HG03064 (cell line): Measurements from ENCODE around the gene ADH4.
"Not testable (repeated sequence)": the region's sequence is repeated elsewhere in the genome, so short reads cannot be mapped to it uniquely, and the experiment has no call there.

ENCODE experiments used
- ATAC-seq: cut with Tn5 transposase; IDR thresholded peaks from one replicate; pipeline ENCODE4 v1.9.1; 2021; ENCODE audit warnings: low read depth; ENCODE audit not compliant: unreplicated experiment

ADH4 gene

DNA sequence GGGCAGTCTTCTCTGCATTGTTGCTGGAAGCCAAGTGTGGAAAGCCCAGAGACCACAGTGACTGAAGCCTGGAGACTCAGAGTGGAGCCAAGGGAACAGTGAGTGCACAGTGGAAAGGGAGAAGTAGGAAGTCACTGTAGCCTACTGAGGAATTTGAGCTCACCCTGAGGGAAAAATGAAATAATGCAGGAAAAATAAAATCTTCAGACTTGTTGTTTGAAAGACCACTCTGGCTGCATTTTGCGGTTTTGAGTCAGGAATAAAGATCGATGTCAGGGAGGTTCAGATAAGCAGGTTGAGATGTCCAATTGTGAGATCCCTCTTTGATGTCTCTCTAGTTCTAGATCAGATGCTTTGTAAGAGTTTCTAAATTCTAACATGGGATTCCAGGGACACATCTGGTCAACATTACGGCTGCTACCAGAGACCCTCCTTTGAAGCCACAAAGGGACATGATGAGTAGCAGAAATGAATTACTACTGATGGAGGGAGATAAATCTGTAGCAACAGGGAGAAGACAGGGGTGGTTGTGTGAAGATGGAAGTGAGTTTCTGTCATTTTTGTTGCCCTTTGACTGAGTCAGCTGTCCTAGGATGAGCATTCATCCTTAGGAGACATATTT is 8.4 kb downstream of the ADH4 start:
- ATAC-seq, result no peak

DNA sequence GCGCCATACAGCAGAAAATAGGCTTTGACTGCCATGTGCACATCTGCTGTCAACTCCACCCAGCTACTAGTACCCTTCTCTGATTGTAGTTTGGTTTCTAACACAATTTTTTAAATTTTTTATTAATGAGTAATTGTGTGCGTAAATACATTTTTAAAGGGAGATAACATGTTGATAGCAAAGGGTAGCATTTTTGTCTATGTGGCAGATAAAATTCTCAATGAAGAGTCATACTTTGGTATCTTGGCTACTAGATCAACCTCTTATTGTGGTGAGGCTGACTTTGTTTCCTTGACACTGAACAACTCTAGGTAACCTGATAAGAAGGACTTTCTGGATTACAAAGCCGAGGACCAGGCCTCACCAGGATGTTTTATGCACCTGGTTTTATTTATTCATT is 9.5 kb downstream of the ADH4 start:
- no peak for ATAC-seq

DNA sequence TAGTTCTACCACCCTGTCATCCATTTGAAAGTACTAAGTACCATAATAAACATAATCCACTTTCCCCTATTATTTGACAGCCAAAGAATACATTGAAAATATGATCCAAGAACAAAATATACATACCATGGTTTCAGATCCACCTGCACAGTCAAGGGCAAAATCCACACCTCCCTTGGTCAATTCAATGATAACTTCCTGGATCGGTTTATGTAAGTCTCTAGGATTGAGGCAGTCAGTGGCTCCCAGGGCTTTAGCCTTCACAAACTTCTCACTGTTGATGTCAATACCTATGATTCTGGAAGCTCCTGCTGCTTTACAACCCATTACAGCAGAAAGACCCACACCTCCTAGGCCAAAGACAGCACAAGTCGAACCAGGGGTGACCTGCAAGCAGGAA is 12.7 kb downstream of the ADH4 start:
- no peak for ATAC-seq

DNA sequence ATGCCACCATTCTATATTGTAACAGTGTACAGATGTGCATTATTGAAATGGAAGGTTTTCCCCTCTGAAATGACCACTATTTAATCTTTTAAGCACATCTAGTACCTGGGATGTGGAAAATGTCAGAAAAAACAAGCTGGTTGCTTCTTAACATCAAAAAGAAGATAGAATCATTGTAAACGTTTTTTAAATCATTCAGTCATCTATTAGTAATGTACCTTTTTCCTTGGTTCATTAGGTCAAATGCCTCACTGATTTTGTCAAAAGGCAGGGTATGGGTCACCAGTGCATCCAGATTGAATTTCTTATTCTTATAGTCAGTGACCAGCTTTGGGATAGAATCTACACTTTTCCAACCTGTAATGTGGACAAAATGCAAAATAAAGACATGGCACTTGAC is 17.7 kb downstream of the ADH4 start:
- no peak for ATAC-seq

DNA sequence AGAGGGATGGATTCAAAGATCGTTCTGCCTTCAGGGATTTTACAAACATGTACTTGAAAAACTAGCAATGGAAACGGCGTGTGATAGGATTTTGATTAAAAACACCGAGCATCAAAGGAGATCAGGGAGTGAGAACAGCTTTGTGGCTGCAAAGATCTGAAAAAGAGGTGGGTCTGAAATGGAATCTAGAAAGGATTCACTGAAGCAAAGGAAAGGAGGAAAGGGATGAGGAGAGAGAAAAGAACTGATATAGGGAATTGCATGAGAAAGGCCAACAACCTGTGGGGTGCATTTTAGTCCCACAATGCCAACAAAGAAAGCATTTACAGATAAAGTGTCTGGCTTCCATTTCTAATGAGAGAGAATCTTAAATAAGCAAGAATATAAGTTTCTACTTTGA is 23.1 kb downstream of the ADH4 start:
- no peak for ATAC-seq

DNA sequence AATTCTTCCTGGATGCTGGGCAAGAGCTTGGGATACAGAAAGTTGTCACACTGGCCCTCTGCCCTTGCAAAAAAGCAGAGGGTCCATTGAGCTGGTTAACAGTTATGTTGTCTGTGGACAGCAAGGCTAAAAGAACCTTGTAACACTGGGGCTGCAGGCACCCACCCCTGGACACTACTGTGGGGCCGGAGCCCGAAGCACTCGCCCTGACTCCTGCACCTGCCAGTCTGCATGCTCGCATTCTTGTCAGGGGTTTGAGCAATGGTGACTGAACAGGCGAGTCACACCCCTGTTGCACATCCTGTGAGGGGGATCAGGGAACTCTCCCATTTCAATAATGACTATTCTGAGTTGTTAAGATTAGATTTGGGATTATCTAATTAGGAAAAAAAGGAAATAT is 23.6 kb downstream of the ADH4 start:
- ATAC-seq, result no peak

DNA sequence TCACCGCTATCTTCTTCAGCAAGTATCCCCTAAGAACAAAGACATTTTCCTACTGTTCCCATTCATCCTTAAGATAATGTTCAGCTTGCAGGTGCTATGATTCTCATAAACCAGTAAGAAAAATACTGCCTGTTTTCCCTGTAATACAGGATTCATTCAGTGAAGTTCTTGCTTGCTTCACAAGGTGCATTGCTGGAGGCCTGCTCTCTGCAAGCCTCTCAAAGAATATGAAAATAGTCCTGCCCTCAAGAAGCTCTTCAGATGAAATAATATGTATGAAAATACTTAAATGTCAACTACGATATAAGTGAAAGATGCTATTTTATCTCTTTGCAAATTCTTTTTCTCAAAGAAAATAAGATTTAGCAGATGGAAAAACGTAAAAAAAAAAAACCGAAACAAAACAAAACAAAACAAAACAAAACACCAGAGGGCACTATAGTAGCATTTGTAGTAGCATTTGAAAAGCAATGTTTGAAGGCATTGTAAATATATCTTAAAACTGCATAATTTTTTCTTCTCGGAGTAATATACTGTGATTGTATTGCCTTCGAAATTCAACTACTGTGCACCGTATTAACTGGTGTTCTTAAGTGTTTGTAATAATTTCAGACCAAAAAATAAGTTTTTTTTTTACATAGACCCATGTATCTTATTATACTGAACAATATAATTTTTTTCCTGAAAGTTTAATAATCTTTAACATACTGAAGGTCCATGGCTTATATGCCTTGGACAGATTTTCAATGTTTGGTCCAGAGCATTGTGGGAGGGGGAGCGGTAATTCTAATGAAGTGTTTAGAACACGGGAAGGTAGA is 26.0 kb downstream of the ADH4 start:
- no peak for ATAC-seq

DNA sequence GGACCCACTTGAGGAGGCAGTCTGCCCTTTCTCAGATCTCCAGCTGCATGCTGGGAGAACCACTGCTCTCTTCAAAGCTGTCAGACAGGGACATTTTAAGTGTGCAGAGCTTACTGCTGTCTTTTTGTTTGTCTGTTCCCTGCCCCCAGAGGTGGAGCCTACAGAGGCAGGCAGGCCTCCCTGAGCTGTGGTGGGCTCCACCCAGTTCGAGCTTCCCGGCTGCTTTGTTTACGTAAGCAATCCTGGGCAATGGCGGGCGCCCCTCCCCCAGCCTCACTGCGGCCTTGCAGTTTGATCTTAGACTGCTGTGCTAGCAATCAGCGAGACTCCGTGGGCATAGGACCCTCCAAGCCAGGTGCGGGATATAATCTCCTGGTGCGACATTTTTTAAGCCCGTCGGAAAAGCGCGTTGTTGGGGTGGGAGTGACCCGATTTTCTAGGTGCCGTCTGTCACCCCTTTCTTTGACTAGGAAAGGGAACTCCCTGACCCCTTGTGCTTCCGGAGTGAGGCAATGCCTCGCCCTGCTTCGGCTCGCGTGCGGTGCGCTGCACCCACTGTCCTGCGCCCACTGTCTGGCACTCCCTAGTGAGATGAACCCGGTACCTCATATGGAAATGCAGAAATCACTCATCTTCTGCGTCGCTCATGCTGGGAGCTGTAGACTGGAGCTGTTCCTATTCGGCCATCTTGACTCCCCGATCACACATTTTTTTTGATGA is 26.8 kb downstream of the ADH4 start:
- ATAC-seq, result not testable (repeated sequence)

DNA sequence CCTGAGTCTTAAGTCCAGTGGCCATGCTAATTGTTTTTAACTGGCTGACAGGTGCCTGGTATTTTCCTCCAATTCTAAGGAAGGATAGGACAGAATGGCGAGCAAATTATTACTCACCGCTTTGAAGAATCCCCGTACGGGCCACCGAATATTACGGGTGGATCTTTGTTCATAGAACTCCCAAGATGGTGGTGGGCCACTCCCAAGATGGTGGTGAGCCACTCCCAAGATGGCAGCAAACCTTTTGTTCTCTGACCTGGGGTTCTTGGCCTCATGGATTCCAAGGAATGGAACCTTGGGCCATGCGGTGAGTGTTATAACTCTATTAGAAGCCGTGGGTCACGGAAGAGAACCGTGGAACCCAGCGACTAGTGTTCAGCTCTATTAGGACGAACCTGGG is 34.8 kb downstream of the ADH4 start:
- ATAC-seq, result not testable (repeated sequence)

DNA sequence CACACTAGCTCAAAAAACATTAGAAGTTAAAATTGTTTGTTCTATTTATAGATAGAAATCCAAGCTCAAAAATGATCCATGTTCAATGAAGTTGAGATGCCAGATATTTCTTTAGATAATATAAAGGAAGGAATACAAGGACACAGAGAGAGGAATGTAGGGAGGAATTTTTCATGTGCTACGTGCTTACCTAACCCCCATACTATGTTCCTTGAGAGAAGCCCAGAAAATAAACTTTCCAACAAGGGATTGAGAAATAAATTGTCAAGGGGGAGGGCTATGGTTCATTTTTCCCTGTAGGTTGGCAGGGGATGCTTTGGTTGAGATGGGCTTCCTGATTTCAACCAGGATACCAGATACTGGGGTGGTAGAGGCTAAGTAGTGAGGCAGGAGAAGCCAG is 39.9 kb downstream of the ADH4 start:
- no peak for ATAC-seq

DNA sequence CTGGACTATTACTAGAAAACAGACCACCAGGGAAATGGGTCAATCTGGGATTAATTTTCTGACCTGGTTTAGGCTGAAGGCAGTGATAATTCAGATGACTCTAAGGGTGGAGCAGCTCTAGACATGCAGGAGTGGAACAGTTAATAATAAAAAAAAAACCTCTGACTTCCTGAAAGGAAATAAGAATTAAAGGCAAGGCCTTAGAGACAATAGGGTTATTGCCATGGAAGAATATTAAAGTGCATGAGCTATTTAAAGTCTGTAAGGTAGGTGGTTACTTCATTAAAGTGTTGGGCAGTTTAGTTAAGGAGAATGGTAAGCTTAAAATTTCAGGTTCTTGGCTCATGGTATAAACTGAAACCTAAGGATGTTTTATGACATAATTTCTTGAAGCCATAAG is 40.9 kb downstream of the ADH4 start:
- ATAC-seq, result no peak

DNA sequence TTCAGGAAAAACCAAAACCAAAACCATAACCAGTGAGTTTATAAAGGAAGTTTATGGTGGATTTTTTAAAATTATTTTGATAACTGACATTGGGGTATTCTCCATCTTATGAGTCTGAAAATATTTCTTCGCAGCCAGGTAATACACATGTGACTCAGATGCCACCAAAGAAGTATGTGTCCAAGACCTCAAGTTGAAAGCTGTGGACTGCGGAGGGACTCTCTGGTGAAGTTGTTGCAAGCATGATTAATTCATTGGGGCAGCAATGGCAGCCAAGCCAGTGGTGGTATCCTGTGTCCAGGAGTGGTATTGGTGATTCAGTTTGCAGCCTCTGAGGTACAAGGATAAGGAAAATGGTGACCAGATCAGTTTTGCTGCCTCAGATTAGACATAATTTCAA is 41.5 kb downstream of the ADH4 start:
- ATAC-seq, result no peak

DNA sequence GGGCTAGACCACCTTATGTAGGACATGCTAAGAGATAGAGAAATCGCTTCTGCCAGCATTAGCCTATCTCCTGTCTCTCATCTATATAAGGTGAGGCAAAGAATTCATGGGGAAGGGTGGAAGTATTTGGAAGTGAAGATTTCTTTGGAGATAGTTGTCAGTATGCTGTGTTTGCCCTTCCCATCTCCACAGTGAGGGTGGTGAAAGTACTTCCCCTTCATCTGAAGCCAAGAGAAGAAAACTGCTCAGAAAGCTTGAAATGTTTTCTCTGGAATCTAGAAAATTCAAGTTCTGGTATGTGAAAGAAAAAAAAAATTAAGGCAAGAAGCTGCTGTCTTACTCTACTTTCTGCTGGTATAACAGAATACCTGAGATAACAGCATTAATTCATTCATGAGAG is 43.2 kb downstream of the ADH4 start:
- no peak for ATAC-seq

DNA sequence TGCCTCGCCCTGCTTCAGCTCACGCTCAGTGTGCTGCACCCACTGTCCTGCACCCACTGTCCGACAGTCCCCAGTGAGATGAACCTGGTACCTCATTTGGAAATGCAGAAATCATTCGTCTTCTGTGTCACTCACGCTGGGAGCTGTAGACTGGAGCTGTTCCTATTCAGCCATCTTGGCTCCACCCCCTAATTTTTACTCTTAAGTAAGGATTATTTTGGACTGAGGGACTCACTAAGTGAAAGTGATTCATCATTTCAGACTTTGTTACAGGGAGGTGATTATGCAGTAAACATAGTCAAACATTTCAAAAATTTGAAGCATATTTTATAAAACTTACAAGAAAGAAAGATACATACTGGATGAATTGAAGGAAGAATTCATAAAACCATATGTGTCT is 44.3 kb downstream of the ADH4 start:
- ATAC-seq, result not testable (repeated sequence)

DNA sequence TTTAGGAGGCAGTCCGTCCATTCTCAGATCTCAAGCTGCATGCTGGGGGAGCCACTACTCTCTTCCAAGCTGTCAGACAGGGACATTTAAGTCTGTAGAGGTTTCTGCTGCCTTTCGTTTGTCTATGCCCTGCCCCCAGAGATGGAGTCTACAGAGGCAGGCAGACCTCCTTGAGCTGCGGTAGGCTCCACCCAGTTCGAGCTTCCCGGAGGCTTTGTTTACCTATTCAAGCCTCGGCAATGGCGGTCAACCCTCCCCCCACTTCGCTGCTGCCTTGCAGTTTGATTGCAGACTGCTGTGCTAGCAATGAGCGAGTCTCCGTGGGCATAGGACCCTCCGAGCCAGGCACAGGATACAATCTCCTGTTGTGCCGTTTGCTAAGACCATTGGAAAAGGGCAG is 44.8 kb downstream of the ADH4 start:
- no peak for ATAC-seq

DNA sequence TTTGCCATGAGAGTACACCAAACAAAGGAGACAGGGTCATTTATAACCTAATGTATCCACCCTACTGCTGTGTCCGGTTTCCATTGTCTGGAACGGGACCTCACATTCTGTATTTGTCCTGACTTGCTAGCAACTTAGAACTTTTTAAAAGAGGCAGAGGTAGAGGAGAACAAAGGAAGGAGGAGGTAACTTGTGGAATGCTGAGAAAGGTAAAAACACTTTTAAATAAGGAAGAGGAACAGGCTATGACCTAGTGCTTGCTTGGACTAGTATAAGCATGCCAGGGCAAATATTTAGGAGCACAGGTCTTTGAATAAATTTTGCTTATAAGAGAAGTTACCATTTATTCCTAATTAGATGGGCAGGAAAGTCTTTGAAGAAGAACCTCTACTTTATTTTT is 52.3 kb downstream of the ADH4 start:
- ATAC-seq, result not testable (repeated sequence)

DNA sequence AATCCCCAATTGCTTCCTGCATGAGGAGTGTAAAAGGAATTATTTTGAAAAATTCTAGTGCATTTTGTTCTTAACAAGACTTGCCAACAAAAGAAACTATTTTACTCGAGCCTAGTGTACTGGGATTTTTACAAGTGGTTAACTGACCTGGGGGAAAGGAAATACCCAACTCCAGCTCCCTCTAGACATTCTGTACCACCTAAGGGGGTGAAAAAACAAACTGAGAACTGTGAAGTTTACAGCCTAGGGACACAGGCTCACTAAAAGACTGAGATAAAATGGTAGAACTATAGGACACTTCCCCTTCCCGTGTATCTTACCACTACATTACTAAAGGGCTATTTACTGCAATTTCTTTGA is 52.9 kb downstream of the ADH4 start:
- ATAC-seq, result no peak

DNA sequence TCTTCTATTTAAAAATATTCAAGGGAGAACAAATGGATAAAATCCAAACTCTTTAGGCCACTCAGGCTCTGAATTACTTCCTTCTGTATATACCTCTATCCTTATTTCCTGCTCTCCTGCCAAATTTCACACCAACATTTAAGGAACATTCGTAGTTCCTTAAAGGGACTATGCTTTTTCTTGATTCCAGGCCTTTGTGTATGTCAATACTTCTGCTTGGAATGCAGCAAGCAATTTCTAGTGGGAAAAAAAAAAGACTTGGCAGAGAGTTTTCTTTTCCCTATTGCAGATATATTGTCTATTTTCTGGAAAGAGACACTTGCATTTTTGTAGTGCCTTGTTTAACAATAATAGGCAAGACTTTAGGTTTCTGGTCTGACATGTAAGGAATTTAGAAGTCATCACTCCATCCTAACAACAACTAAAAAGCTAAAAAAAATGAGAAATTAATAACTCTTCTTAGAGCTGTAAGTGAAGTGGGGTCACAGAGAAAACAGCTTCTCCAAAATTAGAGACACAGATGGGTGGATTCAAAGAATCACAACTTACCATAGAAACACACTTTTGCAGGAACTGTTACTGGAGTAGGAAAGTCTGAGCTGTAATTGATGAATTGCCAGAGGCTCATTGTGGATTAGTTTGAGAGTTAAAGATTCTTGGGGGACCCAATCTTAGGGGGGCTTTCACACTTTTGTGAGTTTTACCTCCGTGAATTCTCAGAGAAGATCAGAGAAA is 53.4 kb downstream of the ADH4 start:
- no peak for ATAC-seq

DNA sequence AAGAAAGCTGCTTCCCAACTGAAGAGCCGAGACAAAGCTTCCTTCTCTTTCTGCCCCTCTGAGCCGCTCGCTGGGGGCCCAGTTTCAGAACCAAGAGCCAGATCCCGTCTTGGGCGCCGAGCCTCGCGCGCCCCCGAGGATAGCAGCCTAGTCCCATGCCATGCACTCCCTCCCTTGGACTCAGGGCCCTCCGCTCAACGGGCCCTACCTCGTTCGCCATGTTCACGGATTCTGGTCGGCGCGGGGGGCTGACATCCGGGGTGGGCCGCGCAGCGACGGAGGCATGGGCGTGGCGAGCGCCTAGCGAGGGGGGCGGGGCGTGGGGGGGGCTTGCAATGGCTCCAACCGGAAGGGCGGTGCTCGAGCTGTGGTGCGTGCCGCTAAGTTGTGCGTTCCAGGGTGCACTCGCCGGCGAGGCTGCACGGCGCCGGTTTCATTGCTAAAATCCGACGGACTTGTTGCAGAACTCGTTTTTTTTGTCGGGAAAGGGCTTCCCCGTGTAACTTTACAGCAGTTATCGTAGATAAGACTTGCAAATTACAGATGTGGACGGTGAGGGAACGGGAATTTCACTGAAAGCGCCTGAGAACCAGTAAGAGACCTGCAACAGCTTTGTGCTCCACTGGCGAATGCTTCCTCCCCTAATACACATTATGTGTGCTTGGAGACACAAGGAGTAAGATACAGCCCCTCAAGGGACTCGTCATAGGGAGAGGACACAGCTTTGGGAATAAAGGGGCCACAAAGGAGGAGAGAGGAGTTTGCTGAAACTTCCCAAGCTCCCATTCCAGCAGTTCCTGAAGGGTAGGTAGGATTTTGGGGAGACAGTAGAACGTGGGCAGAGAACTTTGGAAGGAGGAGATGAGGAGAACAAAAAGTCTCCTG is 55.4 kb downstream of the ADH4 start, which contains the start of gene ADH5:
TSS of gene ADH5 (minus strand) at position 308 of the 885 bp plus-strand sequence. CDS start at position 220, 88 bp downstream.
- peak; percentile 90 for ATAC-seq

DNA sequence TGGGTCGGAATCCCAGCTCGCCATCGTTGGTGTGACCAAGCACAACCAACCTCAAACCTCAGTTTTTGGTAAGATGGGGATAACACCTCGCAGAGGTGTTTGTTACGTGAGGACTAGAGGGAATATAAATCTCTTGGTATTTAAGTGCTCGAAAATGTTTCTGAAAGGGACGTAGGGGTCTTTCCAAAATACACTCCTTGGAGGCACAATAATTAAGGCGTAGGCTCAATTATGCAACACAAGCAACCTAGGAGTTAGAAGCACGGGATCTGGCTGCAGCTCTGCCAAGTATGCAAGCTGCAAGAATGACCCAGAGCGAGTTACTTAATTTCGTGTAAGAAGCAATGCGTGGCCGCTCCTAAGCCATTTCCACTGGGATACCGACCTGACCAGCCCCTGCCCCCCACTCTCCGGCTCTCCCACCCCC is 56.1 kb downstream of the ADH4 start:
- ATAC-seq, result peak; percentile 21
